ENCODE data around the gene SH3TC1.

DNA sequence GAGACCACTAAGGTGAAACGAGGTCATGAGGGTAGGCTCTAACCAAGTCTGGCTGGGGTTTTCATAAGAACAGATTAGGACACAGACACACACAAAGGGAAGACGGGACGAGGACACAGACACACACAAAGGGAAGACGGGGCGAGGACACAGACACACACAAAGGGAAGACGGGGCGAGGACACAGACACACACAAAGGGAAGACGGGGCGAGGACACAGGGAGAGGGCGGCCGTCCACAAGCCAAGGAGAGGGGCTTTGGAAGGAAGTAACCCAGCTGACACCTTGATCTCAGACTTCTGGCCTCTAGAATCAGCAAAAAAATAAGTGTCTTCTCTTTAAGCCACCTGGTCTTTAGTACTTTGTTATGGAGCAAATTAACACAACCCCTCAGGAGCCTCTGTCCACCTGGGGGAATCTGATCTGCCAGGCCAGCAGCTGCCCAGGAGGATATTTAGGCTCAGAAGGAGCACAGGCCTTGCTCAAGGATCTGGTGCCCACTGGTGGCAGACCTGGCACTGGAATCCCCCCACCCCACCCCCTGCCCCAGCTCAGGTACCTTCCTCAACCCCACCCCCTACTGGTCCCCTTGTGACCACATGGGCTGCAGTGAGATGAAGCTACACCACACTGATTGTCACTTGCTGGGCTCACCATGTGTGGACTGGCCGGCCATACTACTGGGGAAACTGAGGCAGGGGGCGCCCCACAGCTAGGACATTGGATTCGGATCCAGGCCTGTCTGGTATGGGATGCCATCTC, 43.2 kb upstream of the SH3TC1 start:
- TF ChIP-seq POLR2A (IDR thresholded peaks at IDR 0.05; ENCODE audit: low read depth, low read length) = no peak
- TF ChIP-seq, protein P1, sequence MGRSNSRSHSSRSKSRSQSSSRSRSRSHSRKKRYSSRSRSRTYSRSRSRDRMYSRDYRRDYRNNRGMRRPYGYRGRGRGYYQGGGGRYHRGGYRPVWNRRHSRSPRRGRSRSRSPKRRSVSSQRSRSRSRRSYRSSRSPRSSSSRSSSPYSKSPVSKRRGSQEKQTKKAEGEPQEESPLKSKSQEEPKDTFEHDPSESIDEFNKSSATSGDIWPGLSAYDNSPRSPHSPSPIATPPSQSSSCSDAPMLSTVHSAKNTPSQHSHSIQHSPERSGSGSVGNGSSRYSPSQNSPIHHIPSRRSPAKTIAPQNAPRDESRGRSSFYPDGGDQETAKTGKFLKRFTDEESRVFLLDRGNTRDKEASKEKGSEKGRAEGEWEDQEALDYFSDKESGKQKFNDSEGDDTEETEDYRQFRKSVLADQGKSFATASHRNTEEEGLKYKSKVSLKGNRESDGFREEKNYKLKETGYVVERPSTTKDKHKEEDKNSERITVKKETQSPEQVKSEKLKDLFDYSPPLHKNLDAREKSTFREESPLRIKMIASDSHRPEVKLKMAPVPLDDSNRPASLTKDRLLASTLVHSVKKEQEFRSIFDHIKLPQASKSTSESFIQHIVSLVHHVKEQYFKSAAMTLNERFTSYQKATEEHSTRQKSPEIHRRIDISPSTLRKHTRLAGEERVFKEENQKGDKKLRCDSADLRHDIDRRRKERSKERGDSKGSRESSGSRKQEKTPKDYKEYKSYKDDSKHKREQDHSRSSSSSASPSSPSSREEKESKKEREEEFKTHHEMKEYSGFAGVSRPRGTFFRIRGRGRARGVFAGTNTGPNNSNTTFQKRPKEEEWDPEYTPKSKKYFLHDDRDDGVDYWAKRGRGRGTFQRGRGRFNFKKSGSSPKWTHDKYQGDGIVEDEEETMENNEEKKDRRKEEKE (IDR thresholded peaks at IDR 0.05) = no peak
- TF ChIP-seq, protein P2, sequence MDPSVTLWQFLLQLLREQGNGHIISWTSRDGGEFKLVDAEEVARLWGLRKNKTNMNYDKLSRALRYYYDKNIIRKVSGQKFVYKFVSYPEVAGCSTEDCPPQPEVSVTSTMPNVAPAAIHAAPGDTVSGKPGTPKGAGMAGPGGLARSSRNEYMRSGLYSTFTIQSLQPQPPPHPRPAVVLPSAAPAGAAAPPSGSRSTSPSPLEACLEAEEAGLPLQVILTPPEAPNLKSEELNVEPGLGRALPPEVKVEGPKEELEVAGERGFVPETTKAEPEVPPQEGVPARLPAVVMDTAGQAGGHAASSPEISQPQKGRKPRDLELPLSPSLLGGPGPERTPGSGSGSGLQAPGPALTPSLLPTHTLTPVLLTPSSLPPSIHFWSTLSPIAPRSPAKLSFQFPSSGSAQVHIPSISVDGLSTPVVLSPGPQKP (IDR thresholded peaks at IDR 0.05; ENCODE audit: low read depth, low read length) = no peak

All from GM12878 (cell line).